UCSD-AML1 (cell line): ENCODE data around the gene PTGES2.
"Not testable (repeated sequence)": the region's sequence is repeated elsewhere in the genome, so short reads cannot be mapped to it uniquely, and the experiment has no call there.

ENCODE experiments used
- DNase-seq: peaks from one replicate; lab custom pipeline; 2025; ENCODE audit not compliant: unreplicated experiment; lab: John Stamatoyannopoulos, UW

Gene PTGES2

DNA sequence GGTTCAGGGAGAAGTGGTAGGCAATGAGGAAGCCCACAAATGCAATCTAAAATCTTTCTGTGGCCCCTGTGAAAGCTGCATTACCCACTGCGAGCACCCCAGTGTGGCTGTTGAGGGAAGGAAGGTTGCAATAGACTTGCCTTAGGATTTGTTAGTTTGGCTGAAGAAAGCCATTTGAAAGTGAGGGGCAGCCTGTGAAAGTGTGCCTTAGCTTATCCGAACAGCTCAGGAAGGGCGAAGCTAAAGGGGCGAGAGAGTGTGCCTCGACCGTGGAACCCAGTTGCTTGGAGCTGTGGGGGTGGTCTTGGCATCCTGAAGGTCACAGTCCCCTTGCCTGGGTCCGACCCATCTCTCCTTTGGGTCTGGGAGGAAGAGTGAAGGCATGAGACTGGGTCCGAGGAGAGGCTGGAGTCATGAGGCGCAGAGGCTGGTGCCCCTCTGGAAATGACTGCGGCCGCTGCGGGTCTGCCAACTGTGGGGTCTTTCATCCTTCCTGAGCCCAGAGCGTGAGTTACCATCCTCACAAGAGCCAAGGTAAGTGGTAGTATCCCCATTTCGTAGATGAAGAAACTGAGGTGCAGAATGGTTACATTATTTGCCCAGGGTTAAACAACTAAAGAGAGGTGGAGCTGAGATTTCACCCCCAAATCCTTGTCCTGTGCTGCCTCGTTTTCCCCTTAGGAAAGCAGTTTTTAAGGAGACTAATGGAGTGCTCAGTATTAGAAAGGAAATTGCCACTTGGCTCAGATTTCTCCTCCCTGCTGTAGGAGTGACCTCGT lies 35.1 kb downstream of the PTGES2 start:
- DNase-seq, result no peak

GRCh38 chr9:128091571-128091970 lies 36.0 kb downstream of the PTGES2 start:
- peak; percentile 46 for DNase-seq

- DNase-seq, result no peak
Observed at GRCh38 chr9:128091144-128091543, 36.4 kb downstream of the PTGES2 start.

DNA sequence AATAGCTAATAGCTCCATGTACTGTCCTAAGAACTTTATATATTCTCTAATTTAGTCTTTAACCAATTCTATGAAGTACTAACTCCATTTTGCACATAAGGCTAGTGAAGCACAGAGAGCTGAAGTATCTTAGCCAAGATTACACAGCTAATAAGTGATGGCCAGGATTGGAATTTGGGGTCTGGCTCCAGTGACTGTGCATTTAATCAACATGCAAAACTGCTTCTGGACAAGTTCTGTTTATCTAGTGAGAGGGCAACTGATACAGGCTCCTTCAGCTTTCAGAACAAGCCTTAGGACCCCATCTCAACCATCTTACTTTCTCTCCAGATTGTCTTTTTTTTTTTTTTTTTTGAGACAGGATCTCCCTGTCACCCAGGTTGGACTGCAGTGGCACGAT lies 38.2 kb downstream of the PTGES2 start:
- DNase-seq, result no peak

- DNase-seq, result no peak
Observed at GRCh38 chr9:128088253-128088945, 39.1 kb downstream of the PTGES2 start.

- DNase-seq, result no peak
Observed at GRCh38 chr9:128087262-128087661, 40.3 kb downstream of the PTGES2 start.

DNA sequence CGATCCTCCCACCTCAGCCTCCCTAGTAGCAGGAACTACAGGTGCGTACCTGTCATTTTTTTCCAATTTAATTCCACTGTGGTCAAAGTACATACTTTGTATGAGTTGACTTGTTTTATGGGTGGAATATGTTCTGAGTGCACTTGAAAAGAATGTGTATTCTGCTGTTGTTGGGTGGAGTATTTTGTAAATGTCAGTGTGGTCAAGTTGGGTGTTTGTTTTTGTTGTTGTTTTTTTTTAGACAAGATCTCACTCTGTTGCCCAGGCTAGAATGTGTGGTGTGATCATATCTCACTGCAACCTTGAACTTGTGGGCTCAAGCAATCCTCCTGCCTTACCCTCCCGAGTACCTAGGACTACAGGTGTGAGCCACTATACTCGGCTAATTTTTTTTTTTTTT lies 41.6 kb downstream of the PTGES2 start:
- DNase-seq, result no peak

- DNase-seq, result no peak
Observed at GRCh38 chr9:128084746-128085145, 42.8 kb downstream of the PTGES2 start.

DNA sequence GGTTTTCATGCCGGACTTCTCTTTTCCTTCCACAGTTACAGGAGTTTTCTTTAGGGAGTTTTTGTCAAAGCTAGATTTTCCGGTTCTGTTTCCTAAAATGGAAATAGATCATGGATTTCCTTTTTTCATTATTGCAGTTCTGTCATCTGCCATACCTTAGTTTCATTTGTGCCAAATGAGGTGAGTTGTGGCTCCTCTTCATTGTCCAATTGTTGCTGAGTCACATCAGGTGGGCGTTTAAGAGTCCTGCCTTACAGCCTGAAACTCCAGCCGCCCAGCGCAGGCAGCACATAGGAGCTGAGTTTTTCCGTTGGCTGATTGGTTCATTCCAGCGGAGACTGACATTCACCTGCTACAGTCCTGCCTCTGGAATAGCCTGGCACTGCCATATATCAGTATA lies 45.4 kb downstream of the PTGES2 start:
- no peak for DNase-seq

- DNase-seq, result no peak
Observed at GRCh38 chr9:128081056-128081455, 46.5 kb downstream of the PTGES2 start.

GRCh38 chr9:128080206-128080605 lies 47.3 kb downstream of the PTGES2 start:
- no peak for DNase-seq

- no peak for DNase-seq
Observed at GRCh38 chr9:128078504-128079434, 48.8 kb downstream of the PTGES2 start.

GRCh38 chr9:128077847-128078503 lies 49.6 kb downstream of the PTGES2 start:
- DNase-seq, result no peak

DNA sequence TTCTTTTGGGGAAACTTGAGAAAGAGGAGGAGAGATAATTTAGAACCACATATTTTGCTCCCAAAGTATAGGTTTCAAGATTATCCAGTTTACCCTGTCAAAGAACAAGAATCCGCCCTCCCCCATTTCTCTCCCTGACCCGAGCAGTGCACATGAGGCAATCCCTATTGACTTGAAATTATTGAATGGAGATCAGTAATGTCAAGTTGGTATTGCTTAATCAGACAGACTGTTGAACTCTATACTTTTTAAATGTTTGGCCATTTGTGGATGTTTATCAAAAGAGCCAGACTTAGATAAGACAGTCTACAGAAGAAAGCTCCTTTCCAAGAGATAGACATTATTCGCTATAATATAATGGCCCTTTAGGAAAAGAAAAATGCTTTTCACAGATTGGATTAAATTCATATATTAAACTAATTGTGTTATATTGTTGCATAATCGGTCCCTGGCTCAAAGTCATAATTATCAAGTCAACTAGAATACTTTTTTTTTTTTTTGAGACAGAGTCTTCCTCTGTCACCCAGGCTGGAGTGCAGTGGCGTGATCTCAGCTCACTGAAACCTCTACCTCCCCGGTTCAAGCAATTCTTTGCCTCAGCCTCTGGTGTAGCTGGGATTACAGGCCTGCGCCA lies 54.2 kb downstream of the PTGES2 start:
- no peak for DNase-seq

DNA sequence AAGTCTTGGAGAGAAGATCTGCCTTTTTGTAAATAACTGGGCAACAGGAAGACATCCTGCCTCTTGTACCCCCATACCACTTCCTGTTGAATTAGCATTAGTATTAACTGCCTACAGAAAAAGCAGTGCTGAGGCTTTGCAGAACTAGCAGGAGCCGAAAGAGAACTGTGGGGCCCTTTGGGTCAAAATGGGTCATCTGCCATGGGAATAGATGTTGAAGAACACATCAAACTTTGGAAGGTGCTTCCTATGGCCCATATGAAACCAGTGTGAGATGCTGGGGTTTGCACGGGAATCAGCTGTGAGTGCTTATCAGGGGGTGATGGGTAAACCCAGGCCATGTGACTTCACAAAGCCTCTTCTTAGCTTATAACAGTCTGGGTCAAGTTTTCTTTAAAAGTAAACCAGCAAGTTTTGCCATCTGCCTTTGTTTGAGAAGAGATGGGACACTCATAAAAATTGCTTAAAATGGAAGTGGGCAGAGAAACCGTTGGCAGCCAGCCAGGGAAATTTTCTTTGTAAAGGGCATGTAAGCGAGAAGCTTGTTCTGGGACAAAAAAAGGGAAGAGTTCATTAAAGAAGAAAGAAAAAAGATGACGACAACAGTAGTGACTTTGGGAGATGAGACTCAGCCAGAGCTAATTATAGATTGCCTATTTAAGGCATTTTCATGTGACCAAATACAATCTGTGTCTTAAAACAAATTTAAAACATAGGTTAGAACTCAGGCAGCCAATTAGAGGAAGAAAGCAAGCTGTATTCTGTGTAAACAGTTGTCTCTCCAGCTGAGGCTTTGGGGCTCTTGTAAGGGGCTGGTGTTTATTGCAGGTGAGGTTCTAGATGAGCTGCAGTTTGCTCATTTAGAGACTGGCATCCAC lies 55.1 kb downstream of the PTGES2 start:
- DNase-seq, result peak; percentile 60

- not testable (repeated sequence) for DNase-seq
Observed at GRCh38 chr9:128071475-128071874, 56.1 kb downstream of the PTGES2 start.

DNA sequence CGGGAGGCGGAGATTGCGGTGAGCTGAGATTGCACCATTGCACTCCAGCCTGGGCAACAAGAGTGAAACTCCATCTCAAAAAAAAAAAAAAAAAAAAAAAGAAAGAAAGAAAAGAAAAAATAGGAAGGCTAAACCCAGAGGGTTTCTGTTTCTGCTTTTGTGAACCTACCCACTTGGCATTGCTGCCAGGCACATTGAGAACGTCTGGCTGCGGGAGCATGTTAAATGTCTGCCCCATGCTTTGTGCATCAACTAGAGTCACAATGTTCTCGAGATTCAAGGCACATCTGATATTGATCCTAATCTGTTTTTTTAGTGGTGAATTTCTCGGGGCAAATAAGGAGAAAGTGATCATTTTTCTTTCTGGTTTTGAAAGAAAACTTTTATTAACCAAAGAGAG lies 56.7 kb downstream of the PTGES2 start:
- no peak for DNase-seq
